HepG2 (cell line): ENCODE data around the gene ECSIT. TPM values are rescaled to one million over a fixed set of nuclear protein-coding genes. Genes with fewer than 3 reads are reported as not detected.

Experiments used
- CENPX ChIP-seq: sonication (generic); formaldehyde crosslinking; IDR thresholded peaks from 2 replicates; pipeline ENCODE4 v1.9.0; 2021; ENCODE audit warnings: mild to moderate bottlenecking, missing genetic modification reagents, moderate library complexity
- CREM ChIP-seq, 2 experiments: sonication (generic) in 1 of 2; formaldehyde crosslinking in 1 of 2; IDR thresholded peaks; 2 replicates each; pipeline versions ENCODE4 v1.4.0 to v1.6.1; 2016 to 2020; ENCODE audit warnings: antibody characterized with exemption in 1 of 2, mild to moderate bottlenecking in 1 of 2, missing genetic modification reagents in 1 of 2
- ETV6 ChIP-seq: sonication (generic); formaldehyde crosslinking; conservative IDR thresholded peaks from 2 replicates; pipeline ENCODE4 v1.4.0; 2020; ENCODE audit warnings: missing genetic modification reagents
- EZH2 ChIP-seq: conservative IDR thresholded peaks from 2 replicates; pipeline ENCODE4 v1.6.1; 2012; ENCODE audit warnings: mild to moderate bottlenecking, low read depth, low read length, moderate library complexity
- HOXA5 ChIP-seq: sonication (generic); formaldehyde crosslinking; IDR thresholded peaks from 2 replicates; pipeline ENCODE4 v1.4.0; 2020; ENCODE audit warnings: missing genetic modification reagents
- JARID2 ChIP-seq: sonication (generic); formaldehyde crosslinking; IDR thresholded peaks from 2 replicates; pipeline ENCODE4 v1.8.1; 2023; ENCODE audit warnings: missing genetic modification reagents, inconsistent platforms; ENCODE audit not compliant: insufficient replicate concordance
- KAT8 ChIP-seq: IDR thresholded peaks from 2 replicates; pipeline ENCODE4 v1.6.1; 2016; ENCODE audit warnings: missing genetic modification reagents, missing compliant biosample characterization
- KDM2A ChIP-seq: sonication (generic); formaldehyde crosslinking; IDR thresholded peaks from 2 replicates; pipeline ENCODE4 v1.4.0; 2020; ENCODE audit warnings: low read depth, missing genetic modification reagents, borderline replicate concordance
- KDM4B ChIP-seq: sonication (generic); formaldehyde crosslinking; IDR thresholded peaks from 2 replicates; pipeline ENCODE4 v1.4.0; 2020; ENCODE audit warnings: missing genetic modification reagents
- NFE2L1 ChIP-seq: sonication (generic); formaldehyde crosslinking; IDR thresholded peaks from 2 replicates; pipeline ENCODE4 v1.4.0; 2020; ENCODE audit warnings: missing genetic modification reagents, mild to moderate bottlenecking, borderline replicate concordance
- YEATS2 ChIP-seq: sonication (generic); formaldehyde crosslinking; IDR thresholded peaks from 2 replicates; pipeline ENCODE4 v1.4.0; 2020; ENCODE audit warnings: missing genetic modification reagents, borderline replicate concordance
- ZNF431 ChIP-seq: sonication (generic); formaldehyde crosslinking; IDR thresholded peaks from 2 replicates; pipeline ENCODE4 v1.9.0; 2022; ENCODE audit warnings: missing genetic modification reagents, low read depth, mild to moderate bottlenecking, borderline replicate concordance
- ZNF501 ChIP-seq: sonication (generic); formaldehyde crosslinking; IDR thresholded peaks from 2 replicates; pipeline ENCODE4 v1.5.1; 2020; ENCODE audit warnings: mild to moderate bottlenecking, moderate library complexity, missing genetic modification reagents
- ZNF552 ChIP-seq: sonication (generic); formaldehyde crosslinking; IDR thresholded peaks from 2 replicates; pipeline ENCODE4 v1.9.0; 2022; ENCODE audit warnings: missing genetic modification reagents, mild to moderate bottlenecking, borderline replicate concordance
- ZNF709 ChIP-seq: sonication (generic); formaldehyde crosslinking; IDR thresholded peaks from 2 replicates; pipeline ENCODE4 v1.5.0; 2020; ENCODE audit warnings: mild to moderate bottlenecking, missing genetic modification reagents
- ZNF782 ChIP-seq: sonication (generic); formaldehyde crosslinking; IDR thresholded peaks from 2 replicates; pipeline ENCODE4 v1.4.0; 2020; ENCODE audit warnings: missing genetic modification reagents, mild to moderate bottlenecking, borderline replicate concordance
- polyA plus RNA-seq, 8 experiments: library from polyadenylated mRNA; depleted of rRNA in 3 of 8; stranded (reverse) in 7 of 8; unstranded in 1 of 8; fragments of >200 nt; fragmentation: Illumina TruSeq in 4 of 8; extraction: Trizol in 4 of 8; gene quantifications; 2 replicates each; pipeline versions ENCODE4 v1.2.1 to v1.2.3, GENCODE V29; 2011 to 2016; ENCODE audit warnings: low read depth in 4 of 8, missing spikeins in 1 of 8, mixed read lengths in 1 of 8; ENCODE audit not compliant: insufficient read depth in 1 of 8
- total RNA-seq, 5 experiments: library from RNA; depleted of rRNA; stranded (reverse); fragments of >200 nt; fragmentation: Illumina TruSeq; extraction: Trizol; gene quantifications; 2 replicates each; pipeline ENCODE4 v1.2.3, GENCODE V29; 2016; ENCODE audit warnings: low read depth in 1 of 5
- TF ChIP-seq, protein P1 (sequence below), 2 experiments: IDR thresholded peaks; 2 replicates each; pipeline ENCODE4 v1.6.1; 2011 to 2012; ENCODE audit warnings: low read length in 2 of 2, borderline replicate concordance in 1 of 2, low read depth in 1 of 2, mild to moderate bottlenecking in 1 of 2, moderate library complexity in 1 of 2
- TF ChIP-seq, protein P2 (sequence below): sonication (generic); formaldehyde crosslinking; IDR thresholded peaks from 2 replicates; pipeline ENCODE4 v1.4.0; 2020; ENCODE audit warnings: missing genetic modification reagents
- TF ChIP-seq, protein P3 (sequence below): sonication (generic); formaldehyde crosslinking; IDR thresholded peaks from 2 replicates; pipeline ENCODE4 v1.5.0; 2020; ENCODE audit warnings: mild to moderate bottlenecking, missing genetic modification reagents, borderline replicate concordance
- TF ChIP-seq, protein P4 (sequence below): sonication (generic); formaldehyde crosslinking; IDR thresholded peaks from 2 replicates; pipeline ENCODE4 v1.4.0; 2020; ENCODE audit warnings: mild to moderate bottlenecking, missing genetic modification reagents

Gene ECSIT
- total and polyA plus RNA-seq, 2 of the 13 experiments (the other 11 are each of a cell fraction or from before 2014, with no cell fraction given) = 36.4 to 62.3 TPM

DNA sequence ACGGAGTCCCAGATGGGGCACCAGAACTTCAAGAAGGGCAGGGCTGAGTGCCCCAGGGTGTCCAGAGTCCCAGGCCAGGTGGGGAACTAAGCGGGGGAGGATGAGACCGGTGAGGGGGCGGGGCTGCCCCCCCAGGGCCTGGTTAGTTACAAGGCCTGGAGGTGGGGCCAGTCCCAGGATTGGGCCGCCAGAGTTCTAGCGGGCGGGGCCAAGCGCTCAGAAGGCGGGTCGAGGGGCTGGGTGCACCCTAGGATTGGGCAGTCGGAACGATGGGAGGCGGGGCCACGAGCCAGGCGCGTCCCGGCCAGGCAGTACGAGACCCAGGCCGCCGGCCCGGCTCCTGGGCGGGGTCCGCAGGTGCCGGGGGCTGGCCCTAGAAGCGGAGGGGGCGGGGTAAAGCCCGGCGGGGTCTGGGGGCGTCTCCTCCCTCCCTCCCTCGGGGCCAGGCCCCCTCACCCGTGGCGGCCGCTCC lies 23.9 kb downstream of the ECSIT start (continued):
- TF ChIP-seq, protein P1, sequence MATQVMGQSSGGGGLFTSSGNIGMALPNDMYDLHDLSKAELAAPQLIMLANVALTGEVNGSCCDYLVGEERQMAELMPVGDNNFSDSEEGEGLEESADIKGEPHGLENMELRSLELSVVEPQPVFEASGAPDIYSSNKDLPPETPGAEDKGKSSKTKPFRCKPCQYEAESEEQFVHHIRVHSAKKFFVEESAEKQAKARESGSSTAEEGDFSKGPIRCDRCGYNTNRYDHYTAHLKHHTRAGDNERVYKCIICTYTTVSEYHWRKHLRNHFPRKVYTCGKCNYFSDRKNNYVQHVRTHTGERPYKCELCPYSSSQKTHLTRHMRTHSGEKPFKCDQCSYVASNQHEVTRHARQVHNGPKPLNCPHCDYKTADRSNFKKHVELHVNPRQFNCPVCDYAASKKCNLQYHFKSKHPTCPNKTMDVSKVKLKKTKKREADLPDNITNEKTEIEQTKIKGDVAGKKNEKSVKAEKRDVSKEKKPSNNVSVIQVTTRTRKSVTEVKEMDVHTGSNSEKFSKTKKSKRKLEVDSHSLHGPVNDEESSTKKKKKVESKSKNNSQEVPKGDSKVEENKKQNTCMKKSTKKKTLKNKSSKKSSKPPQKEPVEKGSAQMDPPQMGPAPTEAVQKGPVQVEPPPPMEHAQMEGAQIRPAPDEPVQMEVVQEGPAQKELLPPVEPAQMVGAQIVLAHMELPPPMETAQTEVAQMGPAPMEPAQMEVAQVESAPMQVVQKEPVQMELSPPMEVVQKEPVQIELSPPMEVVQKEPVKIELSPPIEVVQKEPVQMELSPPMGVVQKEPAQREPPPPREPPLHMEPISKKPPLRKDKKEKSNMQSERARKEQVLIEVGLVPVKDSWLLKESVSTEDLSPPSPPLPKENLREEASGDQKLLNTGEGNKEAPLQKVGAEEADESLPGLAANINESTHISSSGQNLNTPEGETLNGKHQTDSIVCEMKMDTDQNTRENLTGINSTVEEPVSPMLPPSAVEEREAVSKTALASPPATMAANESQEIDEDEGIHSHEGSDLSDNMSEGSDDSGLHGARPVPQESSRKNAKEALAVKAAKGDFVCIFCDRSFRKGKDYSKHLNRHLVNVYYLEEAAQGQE (IDR thresholded peaks at IDR 0.05; ENCODE audit: borderline replicate concordance in 1 of 2, low read depth in 1 of 2, low read length in 2 of 2) = no peak
- TF ChIP-seq, protein P2, sequence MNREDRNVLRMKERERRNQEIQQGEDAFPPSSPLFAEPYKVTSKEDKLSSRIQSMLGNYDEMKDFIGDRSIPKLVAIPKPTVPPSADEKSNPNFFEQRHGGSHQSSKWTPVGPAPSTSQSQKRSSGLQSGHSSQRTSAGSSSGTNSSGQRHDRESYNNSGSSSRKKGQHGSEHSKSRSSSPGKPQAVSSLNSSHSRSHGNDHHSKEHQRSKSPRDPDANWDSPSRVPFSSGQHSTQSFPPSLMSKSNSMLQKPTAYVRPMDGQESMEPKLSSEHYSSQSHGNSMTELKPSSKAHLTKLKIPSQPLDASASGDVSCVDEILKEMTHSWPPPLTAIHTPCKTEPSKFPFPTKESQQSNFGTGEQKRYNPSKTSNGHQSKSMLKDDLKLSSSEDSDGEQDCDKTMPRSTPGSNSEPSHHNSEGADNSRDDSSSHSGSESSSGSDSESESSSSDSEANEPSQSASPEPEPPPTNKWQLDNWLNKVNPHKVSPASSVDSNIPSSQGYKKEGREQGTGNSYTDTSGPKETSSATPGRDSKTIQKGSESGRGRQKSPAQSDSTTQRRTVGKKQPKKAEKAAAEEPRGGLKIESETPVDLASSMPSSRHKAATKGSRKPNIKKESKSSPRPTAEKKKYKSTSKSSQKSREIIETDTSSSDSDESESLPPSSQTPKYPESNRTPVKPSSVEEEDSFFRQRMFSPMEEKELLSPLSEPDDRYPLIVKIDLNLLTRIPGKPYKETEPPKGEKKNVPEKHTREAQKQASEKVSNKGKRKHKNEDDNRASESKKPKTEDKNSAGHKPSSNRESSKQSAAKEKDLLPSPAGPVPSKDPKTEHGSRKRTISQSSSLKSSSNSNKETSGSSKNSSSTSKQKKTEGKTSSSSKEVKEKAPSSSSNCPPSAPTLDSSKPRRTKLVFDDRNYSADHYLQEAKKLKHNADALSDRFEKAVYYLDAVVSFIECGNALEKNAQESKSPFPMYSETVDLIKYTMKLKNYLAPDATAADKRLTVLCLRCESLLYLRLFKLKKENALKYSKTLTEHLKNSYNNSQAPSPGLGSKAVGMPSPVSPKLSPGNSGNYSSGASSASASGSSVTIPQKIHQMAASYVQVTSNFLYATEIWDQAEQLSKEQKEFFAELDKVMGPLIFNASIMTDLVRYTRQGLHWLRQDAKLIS (CRISPR knock-in tag) = no peak
- no peak for TF ChIP-seq ZNF431 (CRISPR knock-in tag)
- peak; percentile 73; the same call in 1 of the 2 replicates for TF ChIP-seq YEATS2 (CRISPR knock-in tag)
- no peak for TF ChIP-seq KDM2A (CRISPR knock-in tag)
- 0 out of 2 replicates have a peak, but pooled peaks have one; percentile 7 for TF ChIP-seq ZNF709
- peak; percentile 16; the same call in 1 of the 2 replicates for TF ChIP-seq HOXA5 (CRISPR knock-in tag)
- TF ChIP-seq CREM (IDR thresholded peaks at IDR 0.05) = no peak
- no peak for TF ChIP-seq CREM (CRISPR knock-in tag; IDR thresholded peaks at IDR 0.05)
- TF ChIP-seq, protein P3, sequence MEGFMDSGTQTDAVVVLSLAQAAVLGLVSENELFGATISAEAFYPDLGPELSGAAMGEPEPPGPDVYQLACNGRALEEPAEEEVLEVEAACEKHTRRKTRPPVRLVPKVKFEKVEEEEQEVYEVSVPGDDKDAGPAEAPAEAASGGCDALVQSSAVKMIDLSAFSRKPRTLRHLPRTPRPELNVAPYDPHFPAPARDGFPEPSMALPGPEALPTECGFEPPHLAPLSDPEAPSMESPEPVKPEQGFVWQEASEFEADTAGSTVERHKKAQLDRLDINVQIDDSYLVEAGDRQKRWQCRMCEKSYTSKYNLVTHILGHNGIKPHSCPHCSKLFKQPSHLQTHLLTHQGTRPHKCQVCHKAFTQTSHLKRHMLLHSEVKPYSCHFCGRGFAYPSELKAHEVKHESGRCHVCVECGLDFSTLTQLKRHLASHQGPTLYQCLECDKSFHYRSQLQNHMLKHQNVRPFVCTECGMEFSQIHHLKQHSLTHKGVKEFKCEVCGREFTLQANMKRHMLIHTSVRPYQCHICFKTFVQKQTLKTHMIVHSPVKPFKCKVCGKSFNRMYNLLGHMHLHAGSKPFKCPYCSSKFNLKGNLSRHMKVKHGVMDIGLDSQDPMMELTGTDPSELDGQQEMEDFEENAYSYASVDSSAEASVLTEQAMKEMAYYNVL (CRISPR knock-in tag) = no peak
- TF ChIP-seq KAT8 (CRISPR knock-in tag) = peak; percentile 29; the same call in 1 of the 2 replicates
- TF ChIP-seq, protein P4, sequence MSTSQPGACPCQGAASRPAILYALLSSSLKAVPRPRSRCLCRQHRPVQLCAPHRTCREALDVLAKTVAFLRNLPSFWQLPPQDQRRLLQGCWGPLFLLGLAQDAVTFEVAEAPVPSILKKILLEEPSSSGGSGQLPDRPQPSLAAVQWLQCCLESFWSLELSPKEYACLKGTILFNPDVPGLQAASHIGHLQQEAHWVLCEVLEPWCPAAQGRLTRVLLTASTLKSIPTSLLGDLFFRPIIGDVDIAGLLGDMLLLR = no peak
- TF ChIP-seq ZNF501 (CRISPR knock-in tag) = peak; percentile 27
- no peak for TF ChIP-seq NFE2L1 (CRISPR knock-in tag)
- no peak for TF ChIP-seq ZNF552
- no peak for TF ChIP-seq KDM4B (CRISPR knock-in tag)
- no peak for TF ChIP-seq CENPX
- TF ChIP-seq EZH2 = no peak
- no peak for TF ChIP-seq ETV6
- TF ChIP-seq ZNF782 = no peak
- TF ChIP-seq JARID2 (CRISPR knock-in tag) = no peak
